A549 (cell line): ENCODE results near the gene CELF3. TPM values are rescaled to one million over a fixed set of nuclear protein-coding genes. Genes with fewer than 3 reads are reported as not detected.

Source experiments
- ATAC-seq, 2 experiments: fragments of 200-7000 bp in 1 of 2; fragments of >200 bp in 1 of 2; cut with Nextera tagmentation in 1 of 2; cut with Tn5 transposase in 1 of 2; 3 replicates each; pipeline versions ENCODE4 v1.8.0 to v1.9.1; 2018 to 2020; ENCODE audit warnings: mild to moderate bottlenecking in 1 of 2, moderate library complexity in 1 of 2
- CTCF ChIA-PET: fragments of 300-600 bp; sonication (Branson Sonifier 250); formaldehyde crosslinking; extraction: SDS; loops from one replicate; lab custom pipeline; 2021; ENCODE audit warnings: antibody characterized with exemption, inconsistent platforms; lab: Yijun Ruan, JAX
- POLR2A ChIA-PET: fragments of 350-600 bp; formaldehyde crosslinking; extraction: SDS; loops from one replicate; lab custom pipeline; 2021; ENCODE audit warnings: antibody characterized with exemption, inconsistent platforms; lab: Yijun Ruan, JAX
- DNase-seq, 2 experiments: peaks; one replicate each; pipeline versions ENCODE4 v3.0.0 to v3.0.0-alpha.2; 2011 to 2016; ENCODE audit warnings: low read depth in 1 of 2, low spot score in 1 of 2
- FAIRE-seq: peaks from 2 replicates; lab custom pipeline; 2011; peaks lifted over from hg19 to GRCh38; lab: Jason Lieb, UNC
- H3K27ac ChIP-seq, 2 experiments: fragments of >200 bp; sonication (Bioruptor Twin); formaldehyde crosslinking; 3 replicates each; pipeline ENCODE4 v1.5.1; 2016 to 2017
- H3K4me1 ChIP-seq: fragments of >200 bp; sonication (Bioruptor Twin); formaldehyde crosslinking; 3 replicates; pipeline ENCODE4 v1.6.1; 2016
- H3K4me2 ChIP-seq: fragments of >200 bp; sonication (Bioruptor Twin); formaldehyde crosslinking; 3 replicates; pipeline ENCODE4 v1.6.1; 2016
- H3K4me3 ChIP-seq: fragments of >200 bp; sonication (Bioruptor Twin); formaldehyde crosslinking; 3 replicates; pipeline ENCODE4 v1.5.1; 2016
- H3K9me3 ChIP-seq: fragments of >200 bp; sonication (Bioruptor Twin); formaldehyde crosslinking; 3 replicates; pipeline ENCODE4 v1.6.1; 2016
- BHLHE40 ChIP-seq: IDR thresholded peaks from 2 replicates; pipeline ENCODE4 v1.6.1; 2012; ENCODE audit warnings: low read depth, low read length, inconsistent platforms
- CBX2 ChIP-seq: fragments of 200-600 bp; sonication (generic); IDR thresholded peaks from 2 replicates; pipeline ENCODE4 v1.6.1; 2016; ENCODE audit warnings: low read depth, mild to moderate bottlenecking, borderline replicate concordance
- CHD2 ChIP-seq: fragments of 150-350 bp; IDR thresholded peaks from 2 replicates; pipeline ENCODE4 v1.6.1; 2014; ENCODE audit warnings: low read length; ENCODE audit not compliant: partially characterized antibody
- EP300 ChIP-seq, 2 experiments: fragments of >200 bp; sonication (Bioruptor Twin); formaldehyde crosslinking; IDR thresholded peaks; 2 replicates in 1 of 2; 3 replicates in 1 of 2; pipeline ENCODE4 v1.6.1; 2016 to 2017
- FOXS1 ChIP-seq: fragments of 250-450 bp; sonication (Bioruptor Pico); IDR thresholded peaks from 2 replicates; pipeline ENCODE4 v1.5.0; 2020; ENCODE audit warnings: mild to moderate bottlenecking, moderate library complexity
- HDAC2 ChIP-seq: fragments of 200-600 bp; sonication (generic); IDR thresholded peaks from 2 replicates; pipeline ENCODE4 v1.6.1; 2016
- HOXB13 ChIP-seq: fragments of 250-450 bp; sonication (Bioruptor Pico); IDR thresholded peaks from 2 replicates; pipeline ENCODE4 v1.5.0; 2020; ENCODE audit warnings: low read depth, mild to moderate bottlenecking, moderate library complexity
- HOXB5 ChIP-seq: fragments of 250-450 bp; sonication (Bioruptor Pico); IDR thresholded peaks from 2 replicates; pipeline ENCODE4 v1.5.0; 2020; ENCODE audit warnings: mild to moderate bottlenecking, moderate library complexity
- JUN ChIP-seq, 2 experiments: fragments of >200 bp; sonication (Bioruptor Twin); formaldehyde crosslinking; IDR thresholded peaks; 2 replicates in 1 of 2; 3 replicates in 1 of 2; pipeline ENCODE4 v1.6.1; 2016 to 2017
- KDM5A ChIP-seq: fragments of 200-600 bp; sonication (generic); IDR thresholded peaks from 2 replicates; pipeline ENCODE4 v1.6.1; 2016; ENCODE audit warnings: antibody characterized with exemption, mild to moderate bottlenecking
- MYC ChIP-seq: IDR thresholded peaks from 2 replicates; pipeline ENCODE4 v1.6.1; 2012; ENCODE audit warnings: mild to moderate bottlenecking, inconsistent platforms, low read length, improper control_type of control experiment, borderline replicate concordance
- NPAS2 ChIP-seq: fragments of 250-450 bp; sonication (Bioruptor Pico); IDR thresholded peaks from 2 replicates; pipeline ENCODE4 v1.8.0; 2022; ENCODE audit warnings: mild to moderate bottlenecking, moderate library complexity, borderline replicate concordance
- PHF8 ChIP-seq: fragments of 200-600 bp; sonication (generic); IDR thresholded peaks from 2 replicates; pipeline ENCODE4 v1.6.1; 2016; ENCODE audit warnings: low read depth, mild to moderate bottlenecking, antibody characterized with exemption, moderate library complexity, borderline replicate concordance
- POLR2A ChIP-seq: IDR thresholded peaks from 2 replicates; pipeline ENCODE4 v1.6.1; 2012; ENCODE audit warnings: mild to moderate bottlenecking, low read length
- POLR2AphosphoS2 ChIP-seq: conservative IDR thresholded peaks from 2 replicates; pipeline ENCODE4 v1.6.1; 2012; ENCODE audit warnings: low read length, improper control_type of control experiment, inconsistent platforms
- RAD21 ChIP-seq, 2 experiments: fragments of >200 bp in 1 of 2; sonication (Bioruptor Twin) in 1 of 2; formaldehyde crosslinking in 1 of 2; IDR thresholded peaks in 1 of 2; conservative IDR thresholded peaks in 1 of 2; 2 replicates in 1 of 2; 3 replicates in 1 of 2; pipeline ENCODE4 v1.6.1; 2012 to 2018; ENCODE audit warnings: inconsistent platforms in 1 of 2
- RCOR1 ChIP-seq: fragments of 150-350 bp; IDR thresholded peaks from 2 replicates; pipeline ENCODE4 v1.6.1; 2014; ENCODE audit warnings: antibody characterized with exemption, low read length, low read depth
- SMC3 ChIP-seq: fragments of >200 bp; sonication (Bioruptor Twin); formaldehyde crosslinking; IDR thresholded peaks from 3 replicates; pipeline ENCODE4 v1.6.1; 2018; ENCODE audit warnings: inconsistent platforms
- TFCP2L1 ChIP-seq: fragments of 250-450 bp; sonication (Bioruptor Pico); IDR thresholded peaks from 2 replicates; pipeline ENCODE4 v1.5.0; 2021; ENCODE audit warnings: mild to moderate bottlenecking
- TP53 ChIP-seq: fragments of 250-450 bp; sonication (Bioruptor Pico); IDR thresholded peaks from 2 replicates; pipeline ENCODE4 v1.5.0; 2021; ENCODE audit warnings: mild to moderate bottlenecking, moderate library complexity
- WGBS: methylation state at CpG from one replicate; pipeline ENCODE4 v1.1.6; 2017; ENCODE audit errors: missing lambda C conversion rate; 5-methylcytosine and 5-hydroxymethylcytosine counted together
- polyA plus RNA-seq, 4 experiments: library from polyadenylated mRNA; depleted of rRNA in 3 of 4; stranded (reverse); fragments of >200 nt; fragmentation: RNase III in 1 of 4; extraction: RNeasy Plus Mini Kit Qiagen cat#74134 plus additional on column Dnase treatment in 1 of 4; gene quantifications; 2 replicates in 3 of 4; 3 replicates in 1 of 4; pipeline ENCODE4 v1.2.3, GENCODE V29; 2011 to 2017
- TF ChIP-seq, protein P1 (sequence below): fragments of >200 bp; sonication (Bioruptor Twin); formaldehyde crosslinking; IDR thresholded peaks from 3 replicates; pipeline ENCODE4 v1.6.1; 2016
- TF ChIP-seq, protein P2 (sequence below): fragments of 150-350 bp; IDR thresholded peaks from 2 replicates; pipeline ENCODE4 v1.6.1; 2014; ENCODE audit warnings: low read depth, mild to moderate bottlenecking, low read length
- TF ChIP-seq, protein P3 (sequence below): fragments of >200 bp; sonication (Bioruptor Twin); formaldehyde crosslinking; IDR thresholded peaks from 2 replicates; pipeline ENCODE4 v1.6.1; 2016
- TF ChIP-seq, protein P4 (sequence below): fragments of 250-450 bp; sonication (Bioruptor Pico); IDR thresholded peaks from 2 replicates; pipeline ENCODE4 v1.5.0; 2021; ENCODE audit warnings: mild to moderate bottlenecking, moderate library complexity, borderline replicate concordance

The CELF3 gene
- polyA plus RNA-seq, 2 of the 4 experiments (the other 2 are of a cell fraction), result not detected

- H3K4me1 ChIP-seq, result peaks cover 3% of the 10 kb centered on the region; the same call in 1 of the 3 replicates
- POLR2A ChIA-PET, result no interaction called here
- H3K4me3 ChIP-seq, result no peak overlapping the region
- no peak for DNase-seq
- 91% methylated on average over 12 of the region's 17 CpGs for WGBS
- no peak for ATAC-seq
- no peak for FAIRE-seq
- H3K27ac ChIP-seq, result no peak overlapping the region
- no peak overlapping the region for H3K4me2 ChIP-seq
- no peaks in the 10 kb centered on the region for H3K9me3 ChIP-seq
- TF ChIP-seq TFCP2L1 (CRISPR knock-in tag), result no peak
- TF ChIP-seq, protein P1, sequence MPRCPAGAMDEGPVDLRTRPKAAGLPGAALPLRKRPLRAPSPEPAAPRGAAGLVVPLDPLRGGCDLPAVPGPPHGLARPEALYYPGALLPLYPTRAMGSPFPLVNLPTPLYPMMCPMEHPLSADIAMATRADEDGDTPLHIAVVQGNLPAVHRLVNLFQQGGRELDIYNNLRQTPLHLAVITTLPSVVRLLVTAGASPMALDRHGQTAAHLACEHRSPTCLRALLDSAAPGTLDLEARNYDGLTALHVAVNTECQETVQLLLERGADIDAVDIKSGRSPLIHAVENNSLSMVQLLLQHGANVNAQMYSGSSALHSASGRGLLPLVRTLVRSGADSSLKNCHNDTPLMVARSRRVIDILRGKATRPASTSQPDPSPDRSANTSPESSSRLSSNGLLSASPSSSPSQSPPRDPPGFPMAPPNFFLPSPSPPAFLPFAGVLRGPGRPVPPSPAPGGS, result no peak
- no peak for TF ChIP-seq HDAC2
- TF ChIP-seq JUN (IDR thresholded peaks at IDR 0.05), result no peak
- no peak for TF ChIP-seq BHLHE40
- no peak for TF ChIP-seq FOXS1 (CRISPR knock-in tag)
- TF ChIP-seq PHF8, result no peak
- TF ChIP-seq, protein P2, sequence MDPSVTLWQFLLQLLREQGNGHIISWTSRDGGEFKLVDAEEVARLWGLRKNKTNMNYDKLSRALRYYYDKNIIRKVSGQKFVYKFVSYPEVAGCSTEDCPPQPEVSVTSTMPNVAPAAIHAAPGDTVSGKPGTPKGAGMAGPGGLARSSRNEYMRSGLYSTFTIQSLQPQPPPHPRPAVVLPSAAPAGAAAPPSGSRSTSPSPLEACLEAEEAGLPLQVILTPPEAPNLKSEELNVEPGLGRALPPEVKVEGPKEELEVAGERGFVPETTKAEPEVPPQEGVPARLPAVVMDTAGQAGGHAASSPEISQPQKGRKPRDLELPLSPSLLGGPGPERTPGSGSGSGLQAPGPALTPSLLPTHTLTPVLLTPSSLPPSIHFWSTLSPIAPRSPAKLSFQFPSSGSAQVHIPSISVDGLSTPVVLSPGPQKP, result no peak
- no peak for TF ChIP-seq MYC
- TF ChIP-seq CHD2, result no peak
- no peak for TF ChIP-seq RCOR1
- no peak for TF ChIP-seq KDM5A
- no peak for TF ChIP-seq TP53 (CRISPR knock-in tag)
- CTCF ChIA-PET, result no interaction called here
Measured at GRCh38 chr1:151703813-151704212, 12.8 kb downstream of the CELF3 start.

DNA sequence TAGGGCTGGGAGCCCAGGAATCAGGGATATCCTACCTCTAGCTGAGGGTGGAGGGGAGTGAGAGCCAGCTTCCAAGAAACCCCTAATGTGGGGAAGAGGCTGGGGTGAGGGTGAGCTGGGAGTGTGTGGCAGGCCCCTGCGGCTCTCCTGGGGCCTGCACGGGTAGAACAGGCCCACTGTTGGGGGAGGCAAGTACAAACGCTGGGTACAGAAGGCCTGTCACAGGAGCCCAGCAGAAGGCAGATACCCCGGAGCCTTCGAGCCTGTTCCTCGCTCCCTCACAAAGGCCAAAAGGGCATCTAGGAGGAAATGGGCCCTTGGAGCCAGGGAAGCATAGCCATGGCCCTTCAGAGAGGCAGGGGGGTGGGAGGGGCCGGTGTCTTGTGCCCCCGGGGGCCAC is 13.7 kb downstream of the CELF3 start:
- no peak for FAIRE-seq
- ATAC-seq, result no peak

DNA sequence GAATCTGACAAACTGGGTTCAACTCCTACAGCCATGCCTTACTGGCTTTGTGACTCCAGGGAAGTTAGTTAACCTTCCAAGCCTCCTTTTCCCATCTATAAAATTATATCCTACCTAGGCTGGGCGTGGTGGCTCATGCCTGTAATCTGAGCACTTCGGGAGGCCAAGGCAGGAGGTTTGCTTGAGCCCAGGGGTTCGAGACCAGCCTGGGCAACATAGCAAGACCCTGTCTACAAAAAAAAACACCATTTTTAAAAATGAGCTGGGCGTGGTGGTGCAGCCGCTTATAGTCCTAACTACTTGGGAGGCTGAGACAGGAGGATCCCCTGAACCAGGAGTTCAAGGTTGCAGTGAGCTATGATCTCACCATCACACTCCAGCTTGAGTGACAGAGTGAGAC is 15.1 kb downstream of the CELF3 start:
- DNase-seq, result no peak
- Histone ChIP-seq H3K4me2 (no peak overlapping the region), H3K9me3 (no peaks in the 10 kb centered on the region), H3K4me1 (peaks cover 3% of the 10 kb centered on the region; the same call in 1 of the 3 replicates), H3K27ac (no peak overlapping the region), H3K4me3 (no peak overlapping the region)
- CTCF ChIA-PET, result interaction anchor here (1.3 kb wide), 1 partner anchor 33 kb away, joined by 3 read pairs; no protein-coding TSS in a partner anchor
- ATAC-seq, result no peak
- POLR2A ChIA-PET, result interaction anchor here (0.6 kb wide), 1 partner anchor 263 kb away, joined by 3 read pairs; no protein-coding TSS in a partner anchor
- 91% methylated on average over 5 of the region's 5 CpGs for WGBS
- no peak for FAIRE-seq
- TF ChIP-seq POLR2A, result no peak
- no peak for TF ChIP-seq KDM5A
- TF ChIP-seq, protein P3, sequence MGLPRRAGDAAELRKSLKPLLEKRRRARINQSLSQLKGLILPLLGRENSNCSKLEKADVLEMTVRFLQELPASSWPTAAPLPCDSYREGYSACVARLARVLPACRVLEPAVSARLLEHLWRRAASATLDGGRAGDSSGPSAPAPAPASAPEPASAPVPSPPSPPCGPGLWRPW, result no peak
- no peak for TF ChIP-seq TP53 (CRISPR knock-in tag)
- TF ChIP-seq EP300 (IDR thresholded peaks at IDR 0.05), result no peak
- TF ChIP-seq HOXB13 (CRISPR knock-in tag), result no peak
- TF ChIP-seq FOXS1 (CRISPR knock-in tag), result no peak
- TF ChIP-seq, protein P4, sequence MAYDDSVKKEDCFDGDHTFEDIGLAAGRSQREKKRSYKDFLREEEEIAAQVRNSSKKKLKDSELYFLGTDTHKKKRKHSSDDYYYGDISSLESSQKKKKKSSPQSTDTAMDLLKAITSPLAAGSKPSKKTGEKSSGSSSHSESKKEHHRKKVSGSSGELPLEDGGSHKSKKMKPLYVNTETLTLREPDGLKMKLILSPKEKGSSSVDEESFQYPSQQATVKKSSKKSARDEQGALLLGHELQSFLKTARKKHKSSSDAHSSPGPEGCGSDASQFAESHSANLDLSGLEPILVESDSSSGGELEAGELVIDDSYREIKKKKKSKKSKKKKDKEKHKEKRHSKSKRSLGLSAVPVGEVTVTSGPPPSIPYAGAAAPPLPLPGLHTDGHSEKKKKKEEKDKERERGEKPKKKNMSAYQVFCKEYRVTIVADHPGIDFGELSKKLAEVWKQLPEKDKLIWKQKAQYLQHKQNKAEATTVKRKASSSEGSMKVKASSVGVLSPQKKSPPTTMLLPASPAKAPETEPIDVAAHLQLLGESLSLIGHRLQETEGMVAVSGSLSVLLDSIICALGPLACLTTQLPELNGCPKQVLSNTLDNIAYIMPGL (CRISPR knock-in tag), result no peak
- no peak for TF ChIP-seq RCOR1
- TF ChIP-seq, protein P2, result no peak
- TF ChIP-seq SMC3, result no peak
- no peak for TF ChIP-seq CBX2
- no peak for TF ChIP-seq BHLHE40
- no peak for TF ChIP-seq RAD21 (conservative IDR thresholded peaks at IDR 0.05 in 1 of 2, IDR thresholded peaks at IDR 0.05 in 1 of 2)
- TF ChIP-seq POLR2AphosphoS2, result no peak
- no peak for TF ChIP-seq CHD2
- TF ChIP-seq JUN (IDR thresholded peaks at IDR 0.05), result no peak

More for the DNA sequence above, 13.7 kb downstream of the CELF3 start:
- CTCF ChIA-PET, result no interaction called here
- POLR2A ChIA-PET, result no interaction called here
- Histone ChIP-seq H3K4me1 (peaks cover 3% of the 10 kb centered on the region; the same call in 1 of the 3 replicates), H3K9me3 (no peaks in the 10 kb centered on the region), H3K4me2 (no peak overlapping the region), H3K4me3 (no peak overlapping the region), H3K27ac (no peak overlapping the region)
- TF ChIP-seq HOXB5 (CRISPR knock-in tag) (no peak), EP300 (IDR thresholded peaks at IDR 0.05) (no peak), POLR2AphosphoS2 (no peak), NPAS2 (CRISPR knock-in tag) (no peak)
- no peak for DNase-seq
- 60% methylated on average over 6 of the region's 8 CpGs for WGBS
